SKM-1 treated with dmso at 0.1 percent for 144 hours (cell line): Measurements from ENCODE around the gene RAB11FIP4.
A peak's percentile ranks its signal among the peaks of the same experiment; 100 is the strongest.

ENCODE experiments used
- DNase-seq: peaks from one replicate; lab custom pipeline; 2025; ENCODE audit not compliant: unreplicated experiment; lab: John Stamatoyannopoulos, UW

The RAB11FIP4 gene

DNA sequence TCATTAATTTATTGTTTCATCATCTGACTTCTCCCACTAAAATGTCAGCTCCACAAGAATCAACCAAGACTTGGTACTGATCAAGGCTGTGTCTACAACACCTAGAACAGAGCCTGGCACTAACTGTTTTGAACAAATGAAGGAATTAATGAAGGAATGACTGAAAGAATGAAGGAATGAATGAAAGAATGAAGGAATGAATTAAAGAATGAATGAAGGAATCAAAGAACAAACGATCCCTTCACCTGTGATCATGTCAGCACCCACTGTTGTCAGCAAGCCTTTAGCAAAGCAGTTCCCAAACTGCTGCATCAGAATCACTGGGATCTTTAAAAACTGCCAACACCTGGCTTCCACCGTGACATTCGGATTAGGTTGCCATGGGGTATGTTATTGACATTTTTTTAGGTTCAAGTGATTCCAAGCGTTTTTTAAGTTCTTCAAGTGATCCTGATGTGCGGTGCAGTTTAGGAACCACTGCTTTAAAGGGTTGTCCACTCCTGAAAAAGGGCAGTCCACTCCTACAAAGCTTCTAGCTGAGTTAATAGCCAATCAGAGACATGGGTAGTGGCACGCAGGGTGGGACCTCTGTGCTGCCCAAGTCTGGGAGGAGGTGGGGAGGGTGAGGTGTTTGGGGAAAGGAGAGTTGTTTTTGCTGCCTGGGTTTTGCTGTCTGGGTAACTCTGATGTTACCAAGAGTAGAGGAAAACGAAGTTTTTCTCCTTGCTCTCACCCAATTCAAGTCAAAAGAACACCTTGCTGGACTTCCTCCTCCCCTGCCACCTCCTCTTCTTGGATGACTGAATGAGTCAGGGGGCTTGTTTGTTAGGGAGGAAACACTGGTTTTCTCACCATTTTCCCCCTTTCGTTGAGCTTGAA lies 89.7 kb downstream of the RAB11FIP4 start:
- DNase-seq, result no peak

DNA sequence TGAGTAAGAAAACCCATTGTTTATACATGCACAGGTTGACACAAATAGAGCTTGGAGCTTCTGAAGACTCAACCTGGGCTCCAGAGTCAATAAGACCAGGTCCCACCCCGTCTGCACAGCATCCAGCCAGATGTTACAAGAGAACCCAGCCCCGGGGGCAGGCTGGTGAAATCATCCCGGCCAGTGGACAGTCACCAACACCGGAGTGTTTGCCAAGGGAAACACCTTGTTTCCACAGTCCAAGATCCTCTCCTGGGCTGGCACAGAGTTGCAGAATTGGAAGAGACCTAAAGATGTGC lies 90.3 kb downstream of the RAB11FIP4 start:
- no peak for DNase-seq

DNA sequence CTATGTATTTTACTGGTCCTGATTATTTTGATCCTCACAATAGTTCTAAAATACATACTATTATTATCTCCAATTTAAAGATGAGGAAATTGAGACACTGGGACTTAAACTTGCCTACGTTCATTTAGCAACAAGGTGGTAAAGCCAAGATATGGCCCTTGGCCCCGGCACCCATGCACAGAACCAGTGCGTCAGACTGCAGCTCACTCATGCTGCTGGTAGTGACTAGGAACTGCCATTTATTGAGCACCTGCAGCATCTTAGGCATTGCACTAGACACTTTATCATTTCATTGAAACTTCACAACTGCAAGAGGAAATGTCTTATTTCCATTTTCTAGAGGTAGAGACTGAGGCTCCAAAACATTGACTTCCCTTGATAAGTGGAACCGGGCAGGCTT lies 93.3 kb downstream of the RAB11FIP4 start:
- no peak for DNase-seq

DNA sequence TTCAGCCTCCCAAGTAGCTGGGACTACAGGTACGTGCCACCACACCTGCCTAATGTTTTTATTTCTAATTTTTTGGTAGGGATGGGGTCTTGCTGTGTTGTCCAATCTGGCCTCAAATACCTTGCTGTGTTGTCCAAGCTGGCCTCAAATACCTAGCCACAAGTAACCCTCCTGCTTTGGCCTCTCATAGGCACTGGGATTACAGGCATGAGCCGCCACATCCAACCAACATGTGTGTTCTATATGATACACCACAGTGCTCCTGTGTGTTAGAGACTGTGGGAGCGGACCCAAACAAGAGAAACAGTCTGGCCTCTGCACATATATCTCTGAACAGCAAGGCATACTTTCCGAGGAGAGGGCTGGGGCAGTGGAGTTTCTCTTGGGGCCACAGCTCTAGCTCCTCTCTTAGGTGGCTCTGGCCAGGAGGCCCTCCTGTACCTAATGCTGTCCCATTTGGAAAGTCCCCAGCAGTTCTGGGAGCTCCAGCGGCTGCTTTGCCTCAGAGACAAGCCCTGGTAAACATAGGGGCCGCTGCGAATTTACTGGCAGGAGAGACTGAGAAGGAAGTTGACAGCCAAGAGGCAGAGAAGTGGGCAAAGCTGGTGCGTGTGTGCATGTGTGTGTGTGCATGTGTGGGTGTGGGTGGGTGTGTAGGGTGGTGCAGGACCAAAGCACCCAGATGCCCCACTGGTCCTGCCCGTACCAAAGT lies 95.0 kb downstream of the RAB11FIP4 start:
- no peak for DNase-seq

DNA sequence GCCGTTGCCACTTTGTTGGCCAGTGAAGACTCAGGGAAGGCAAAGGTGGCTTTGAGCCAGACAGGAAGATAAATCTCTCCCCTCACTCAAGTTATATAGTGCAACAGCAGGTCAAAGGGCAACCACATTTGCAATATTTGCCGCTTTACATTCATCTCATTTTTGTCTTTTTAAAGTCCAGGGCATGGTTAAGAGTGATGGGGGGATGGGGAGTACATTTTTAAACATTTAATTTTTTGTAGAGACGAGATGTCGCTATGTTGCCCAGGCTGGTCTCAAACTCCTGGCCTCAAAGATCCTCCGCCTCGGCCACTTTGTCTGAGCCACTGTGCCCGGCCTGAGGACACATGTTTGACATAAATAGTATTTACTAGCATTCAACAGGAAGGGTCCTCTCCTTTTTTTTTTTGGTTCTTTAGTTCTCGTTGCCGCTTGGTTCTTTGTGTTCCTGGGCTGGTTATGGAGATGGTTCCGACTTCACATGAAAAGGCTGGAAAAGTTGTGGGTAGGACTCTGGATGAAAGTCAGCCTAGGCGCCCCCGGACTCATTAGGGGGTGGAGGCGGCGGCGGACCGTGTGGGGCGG lies 95.7 kb downstream of the RAB11FIP4 start:
- no peak for DNase-seq

- DNase-seq, result peak; percentile 75
Observed at GRCh38 chr17:31487648-31488263, 96.3 kb downstream of the RAB11FIP4 start.

- DNase-seq, result no peak
Observed at GRCh38 chr17:31488264-31488981, 96.9 kb downstream of the RAB11FIP4 start.

DNA sequence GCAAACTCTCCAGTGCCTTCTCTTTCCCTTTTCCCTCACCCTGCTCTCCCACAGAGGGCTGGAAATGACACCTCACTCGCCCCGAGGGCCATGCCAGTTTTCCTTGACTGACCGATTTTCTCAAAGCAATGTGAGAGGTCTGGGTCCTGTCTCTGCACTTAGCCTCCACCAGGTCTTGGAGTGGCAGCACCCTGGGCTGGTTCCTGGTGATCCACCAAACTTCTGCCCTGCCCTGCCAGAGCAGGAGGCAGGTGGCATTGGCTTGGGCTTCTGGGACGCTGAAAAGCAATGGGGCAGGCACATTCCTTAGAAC lies 97.5 kb downstream of the RAB11FIP4 start:
- DNase-seq, result no peak

- DNase-seq, result no peak
Observed at GRCh38 chr17:31489295-31490018, 98.0 kb downstream of the RAB11FIP4 start.

- DNase-seq, result no peak
Observed at GRCh38 chr17:31490019-31490650, 98.7 kb downstream of the RAB11FIP4 start.

DNA sequence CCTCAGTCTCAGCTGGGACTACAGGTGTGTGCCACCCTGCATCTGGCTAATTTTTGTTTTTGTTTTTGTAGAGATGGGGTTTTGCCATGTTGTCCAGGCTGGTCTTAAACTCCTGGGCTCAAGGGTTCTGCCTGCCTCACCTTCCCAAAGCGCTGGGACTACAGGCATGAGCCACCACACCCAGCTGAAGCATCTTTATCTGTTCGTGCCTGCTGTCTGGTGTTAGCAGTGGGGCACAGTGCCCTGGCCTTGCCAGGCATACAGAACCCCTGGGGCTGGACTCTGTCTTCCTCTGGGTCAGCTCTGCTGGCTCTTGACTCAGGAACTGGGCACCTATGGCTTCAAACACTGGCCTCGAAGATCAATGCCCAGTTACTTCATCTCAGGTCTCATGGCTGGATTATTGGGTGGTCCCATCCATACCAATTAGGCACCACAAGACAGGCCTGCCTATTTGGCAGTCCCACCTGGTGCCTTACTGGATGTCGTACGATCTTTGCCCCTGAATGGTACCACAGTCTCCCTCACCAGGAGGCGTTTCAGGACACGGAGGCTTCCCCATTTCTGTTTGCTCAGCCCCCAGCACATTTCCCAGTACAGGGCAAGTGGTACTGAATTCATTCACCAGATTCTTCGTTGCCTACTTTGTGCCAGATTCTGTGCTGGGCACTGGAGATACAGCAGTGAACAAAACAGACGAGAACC lies 99.3 kb downstream of the RAB11FIP4 start:
- peak; percentile 55 for DNase-seq

GRCh38 chr17:31491376-31492131 lies 100.1 kb downstream of the RAB11FIP4 start:
- DNase-seq, result peak; percentile 86

GRCh38 chr17:31492206-31492605 lies 100.7 kb downstream of the RAB11FIP4 start:
- DNase-seq, result no peak

DNA sequence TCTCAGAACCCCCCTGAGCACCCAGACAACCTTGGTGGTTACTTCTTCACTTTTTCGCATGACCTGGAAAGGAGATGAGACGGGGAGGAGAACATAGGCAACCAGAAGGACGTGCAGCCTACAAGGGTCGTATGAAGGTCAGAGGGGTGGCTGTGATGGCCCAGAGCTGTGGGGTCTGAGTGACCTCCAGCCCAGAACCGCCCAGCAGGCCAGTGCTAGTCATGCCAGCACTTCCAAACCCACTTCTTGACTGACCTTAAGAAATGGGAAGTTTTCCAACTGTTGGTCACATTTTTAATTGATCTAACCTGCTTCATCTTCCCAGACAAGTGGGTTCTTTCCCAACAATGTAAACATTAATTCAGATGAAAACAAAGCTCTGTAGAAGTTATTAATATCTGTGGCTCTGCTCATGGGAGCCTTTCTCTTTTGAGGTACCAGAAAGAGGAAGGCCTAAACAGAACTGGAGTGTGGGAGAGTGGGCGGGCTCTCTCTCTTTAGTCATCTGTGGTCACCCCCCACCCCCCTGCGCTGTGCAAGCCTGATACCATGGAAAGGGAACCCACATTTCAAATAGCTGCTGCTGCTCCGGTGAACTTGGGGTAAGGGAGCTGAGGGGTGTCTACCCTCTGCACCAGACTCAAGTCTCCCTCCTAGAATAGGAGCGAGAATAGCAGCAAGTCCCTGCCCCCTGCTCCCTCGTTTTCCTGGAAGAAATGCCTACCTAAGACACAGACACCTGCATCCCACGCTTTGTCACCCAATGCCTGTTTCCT lies 101.6 kb downstream of the RAB11FIP4 start:
- DNase-seq, result peak; percentile 89

- DNase-seq, result no peak
Observed at GRCh38 chr17:31493656-31494155, 102.2 kb downstream of the RAB11FIP4 start.

DNA sequence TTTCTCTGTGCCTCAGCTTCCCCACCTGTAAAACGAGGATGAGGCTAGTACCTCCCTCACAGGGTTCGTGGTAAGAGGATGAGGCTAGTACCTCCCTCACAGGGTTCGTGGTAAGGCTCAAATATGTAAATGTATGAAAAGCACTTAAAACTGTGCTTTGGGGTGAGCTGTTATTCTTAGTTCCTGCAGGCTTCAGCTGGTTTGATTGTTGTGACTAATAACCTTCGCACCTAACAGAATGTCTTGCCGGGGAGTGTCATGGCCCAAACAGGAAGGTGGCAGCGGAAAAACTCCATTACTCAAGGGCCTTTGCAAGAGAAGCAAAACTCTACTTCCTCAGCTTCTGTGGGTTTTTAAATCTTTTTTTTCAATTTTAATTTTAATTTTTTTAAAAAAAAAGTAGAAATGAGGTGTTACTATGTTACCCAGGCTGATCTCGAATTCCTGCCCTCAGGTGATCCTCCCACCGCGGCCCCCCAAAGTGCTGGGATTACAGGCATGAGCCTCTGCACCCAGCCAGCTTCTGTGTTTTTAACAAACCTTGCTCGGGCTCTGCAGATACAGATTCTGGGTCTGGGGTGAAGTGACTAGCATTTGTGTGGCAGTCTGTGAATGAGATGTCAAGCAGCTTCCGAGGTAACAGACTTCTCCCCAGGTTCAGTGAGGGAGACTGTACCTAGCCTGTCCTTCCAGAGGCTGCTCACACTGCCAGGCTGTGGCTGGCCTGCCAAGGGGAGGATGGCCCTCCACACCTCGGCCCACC lies 103.0 kb downstream of the RAB11FIP4 start:
- DNase-seq, result peak; percentile 87
